Ovary (tissue), 3 donors: ENCODE results near the gene LYL1.

Experiments used
- POLR2A ChIP-seq: fragments of 450-650 bp; IDR thresholded peaks from one replicate; pipeline ENCODE4 v1.6.1; 2017; ENCODE audit warnings: antibody characterized with exemption, mild to moderate bottlenecking, moderate library complexity
- TF ChIP-seq, protein P1 (sequence below), 3 donors: fragments of 450-650 bp in 2 of 3; fragments of 200-600 bp in 1 of 3; IDR thresholded peaks; one replicate each; pipeline versions ENCODE4 v1.5.1 to v1.8.0; 2016 to 2022; ENCODE audit warnings: antibody characterized with exemption in 3 of 3, mild to moderate bottlenecking in 1 of 3
- donor health status: DM: no; HTN: no; CAD: no.

DNA sequence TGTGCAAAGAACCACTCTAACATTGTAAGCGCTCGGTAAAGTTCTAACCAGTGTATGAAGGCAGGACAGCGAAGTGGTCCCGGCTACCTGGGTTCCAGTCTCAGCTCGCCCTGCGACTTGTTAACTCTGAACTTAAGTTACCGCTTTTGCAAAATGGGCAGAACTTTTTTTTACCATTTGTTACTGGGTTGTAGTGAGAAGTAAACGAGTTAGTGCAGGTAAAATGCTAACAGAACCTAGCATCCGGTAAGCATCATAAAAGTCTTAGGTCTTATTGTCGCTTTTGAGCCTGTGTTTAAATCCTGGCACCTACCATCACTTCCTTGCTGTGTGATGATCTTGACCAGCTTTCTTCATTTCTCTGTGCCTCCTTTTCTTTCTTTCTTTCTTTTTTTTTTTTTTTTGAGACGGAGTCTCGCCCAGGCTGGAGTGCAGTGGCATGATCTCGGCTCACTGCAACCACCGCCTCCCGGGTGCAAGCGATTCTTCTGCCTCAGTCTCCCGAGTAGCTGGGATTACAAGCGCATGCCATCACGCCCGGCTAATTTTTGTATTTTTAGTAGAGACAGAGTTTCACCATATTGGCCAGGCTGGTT is 14.6 kb upstream of the LYL1 start:
- no peak for TF ChIP-seq POLR2A
- TF ChIP-seq, protein P1, sequence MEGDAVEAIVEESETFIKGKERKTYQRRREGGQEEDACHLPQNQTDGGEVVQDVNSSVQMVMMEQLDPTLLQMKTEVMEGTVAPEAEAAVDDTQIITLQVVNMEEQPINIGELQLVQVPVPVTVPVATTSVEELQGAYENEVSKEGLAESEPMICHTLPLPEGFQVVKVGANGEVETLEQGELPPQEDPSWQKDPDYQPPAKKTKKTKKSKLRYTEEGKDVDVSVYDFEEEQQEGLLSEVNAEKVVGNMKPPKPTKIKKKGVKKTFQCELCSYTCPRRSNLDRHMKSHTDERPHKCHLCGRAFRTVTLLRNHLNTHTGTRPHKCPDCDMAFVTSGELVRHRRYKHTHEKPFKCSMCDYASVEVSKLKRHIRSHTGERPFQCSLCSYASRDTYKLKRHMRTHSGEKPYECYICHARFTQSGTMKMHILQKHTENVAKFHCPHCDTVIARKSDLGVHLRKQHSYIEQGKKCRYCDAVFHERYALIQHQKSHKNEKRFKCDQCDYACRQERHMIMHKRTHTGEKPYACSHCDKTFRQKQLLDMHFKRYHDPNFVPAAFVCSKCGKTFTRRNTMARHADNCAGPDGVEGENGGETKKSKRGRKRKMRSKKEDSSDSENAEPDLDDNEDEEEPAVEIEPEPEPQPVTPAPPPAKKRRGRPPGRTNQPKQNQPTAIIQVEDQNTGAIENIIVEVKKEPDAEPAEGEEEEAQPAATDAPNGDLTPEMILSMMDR (IDR thresholded peaks at IDR 0.05): no peak
